ENCODE data around the gene SPACA9.

SPACA9 gene

DNA sequence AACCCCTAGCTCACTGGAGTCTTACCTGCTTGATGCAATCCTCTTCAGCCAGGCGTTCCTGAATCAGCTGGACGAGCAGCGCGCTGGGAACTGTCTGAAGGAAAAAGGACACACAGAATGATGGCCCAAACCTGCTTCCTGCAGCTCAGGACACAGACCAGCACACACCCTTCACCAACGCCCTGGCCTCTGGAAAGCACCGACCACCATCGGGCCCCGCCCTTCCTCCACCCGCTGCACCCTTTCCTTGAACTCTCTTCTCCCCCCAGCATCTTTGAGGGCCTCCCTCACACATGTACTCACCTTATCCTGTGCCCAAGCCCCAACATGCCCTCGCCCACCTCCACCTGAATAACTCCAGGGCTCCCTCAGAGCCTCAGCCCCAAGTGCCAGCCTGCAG is 23.9 kb upstream of the SPACA9 start:
- no peak overlapping the region for H3K4me3 ChIP-seq (ENCODE audit: low read length)
- no peak for TF ChIP-seq ZNF274 (IDR thresholded peaks at IDR 0.05; ENCODE audit: low read depth, low read length)

DNA sequence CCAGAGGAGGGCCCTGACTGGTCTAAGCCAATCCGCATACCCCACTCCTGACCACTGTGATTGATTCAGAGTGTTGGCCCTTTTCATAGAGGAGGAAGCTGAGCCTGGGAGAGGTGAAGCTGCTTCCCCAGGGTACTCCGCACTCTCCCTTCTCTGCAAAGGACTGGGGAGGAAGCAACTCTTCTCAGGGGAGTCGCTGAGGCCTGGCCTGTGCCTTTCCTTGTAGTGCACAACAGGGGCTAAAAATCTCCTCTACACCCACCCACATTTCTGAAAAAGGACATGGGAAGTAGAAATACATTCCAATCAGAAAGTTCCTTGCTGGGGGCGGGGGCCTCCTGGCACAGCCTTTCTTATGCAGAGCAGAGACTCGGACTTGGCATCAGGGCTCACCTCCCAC is 22.8 kb upstream of the SPACA9 start:
- no peak for TF ChIP-seq ZNF274 (IDR thresholded peaks at IDR 0.05; ENCODE audit: low read depth, low read length)
- H3K4me3 ChIP-seq (ENCODE audit: low read length), result no peak overlapping the region

DNA sequence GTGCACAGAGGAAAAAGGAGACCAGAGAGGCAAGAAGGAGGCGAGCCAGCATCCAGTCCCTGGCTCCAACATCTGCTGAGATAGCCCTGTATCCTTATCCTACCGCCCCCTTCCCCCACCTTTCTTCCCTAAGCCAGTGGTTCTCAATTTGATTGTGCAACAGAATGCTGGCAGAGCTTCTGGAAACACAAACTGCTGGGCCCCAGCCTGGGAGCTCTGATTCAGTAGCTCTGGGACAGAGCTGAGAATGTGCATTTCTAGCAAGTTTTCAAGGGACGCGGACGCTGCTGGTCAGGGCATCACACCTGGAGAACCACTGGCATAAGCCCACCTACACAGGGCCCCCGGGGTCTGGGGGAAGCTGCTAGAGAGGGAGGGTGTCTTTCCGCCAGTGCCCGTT is 21.7 kb upstream of the SPACA9 start:
- TF ChIP-seq ZNF274 (IDR thresholded peaks at IDR 0.05; ENCODE audit: low read depth, low read length), result no peak
- H3K4me3 ChIP-seq (ENCODE audit: low read length), result no peak overlapping the region

DNA sequence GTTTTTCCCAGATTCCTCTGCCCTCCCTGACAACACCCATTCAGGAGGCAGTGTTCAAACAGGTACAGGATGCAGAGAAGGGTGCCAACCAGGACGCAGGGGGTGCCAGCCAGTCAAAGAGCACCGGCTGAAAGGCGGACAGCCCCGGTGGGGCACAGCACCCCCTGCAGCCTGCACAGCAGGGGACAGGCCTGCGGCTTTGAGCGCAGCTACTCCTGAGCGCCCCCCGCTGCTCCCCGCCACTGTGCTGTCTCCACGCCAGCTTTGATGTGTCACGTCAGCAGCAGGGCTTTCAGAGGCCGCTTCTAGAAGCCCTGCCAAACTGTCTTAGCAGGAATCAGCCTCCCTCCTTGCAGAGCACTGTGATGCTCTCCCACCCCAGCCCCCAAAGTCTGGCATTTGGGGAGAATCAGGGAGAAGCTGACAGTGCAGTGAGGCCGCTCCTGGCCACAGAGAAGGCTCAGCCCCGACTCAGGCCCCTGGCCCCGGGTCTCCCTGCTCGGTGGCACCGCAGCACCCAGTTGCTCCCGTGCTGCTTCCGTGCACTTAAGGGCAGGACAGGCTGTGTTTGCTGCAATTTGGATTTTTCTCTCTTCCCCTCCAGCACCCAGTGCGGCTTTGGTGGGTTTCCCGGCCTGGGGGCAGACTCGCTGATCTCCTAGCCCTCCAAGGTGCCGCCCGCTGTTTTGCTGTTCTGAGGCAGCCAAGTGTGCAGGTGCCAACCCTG is 20.9 kb upstream of the SPACA9 start:
- no peak for TF ChIP-seq ZNF274 (IDR thresholded peaks at IDR 0.05; ENCODE audit: low read depth, low read length)
- no peak overlapping the region for H3K4me3 ChIP-seq (ENCODE audit: low read length)

DNA sequence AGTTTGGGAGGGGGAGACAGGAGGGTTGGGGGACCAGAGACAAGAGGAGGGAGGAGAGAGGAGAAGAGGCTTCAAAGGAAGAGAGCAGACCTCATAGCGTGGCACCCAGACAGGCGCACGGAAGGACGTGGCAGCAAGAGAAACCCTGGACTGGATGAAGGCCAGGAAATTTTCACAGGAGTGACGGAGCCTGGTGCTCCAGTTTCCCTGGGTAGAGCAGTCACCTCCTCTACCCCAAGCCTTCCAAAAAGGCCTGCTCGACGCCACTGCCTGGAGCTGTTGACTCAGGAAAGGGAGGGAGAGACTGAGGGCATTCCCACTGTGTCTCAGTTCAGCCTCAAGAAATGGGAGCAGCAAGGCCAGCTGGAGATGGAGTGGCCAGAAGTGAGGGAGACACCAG is 19.9 kb upstream of the SPACA9 start:
- TF ChIP-seq ZNF274 (IDR thresholded peaks at IDR 0.05; ENCODE audit: low read depth, low read length), result no peak
- H3K4me3 ChIP-seq (ENCODE audit: low read length), result no peak overlapping the region

DNA sequence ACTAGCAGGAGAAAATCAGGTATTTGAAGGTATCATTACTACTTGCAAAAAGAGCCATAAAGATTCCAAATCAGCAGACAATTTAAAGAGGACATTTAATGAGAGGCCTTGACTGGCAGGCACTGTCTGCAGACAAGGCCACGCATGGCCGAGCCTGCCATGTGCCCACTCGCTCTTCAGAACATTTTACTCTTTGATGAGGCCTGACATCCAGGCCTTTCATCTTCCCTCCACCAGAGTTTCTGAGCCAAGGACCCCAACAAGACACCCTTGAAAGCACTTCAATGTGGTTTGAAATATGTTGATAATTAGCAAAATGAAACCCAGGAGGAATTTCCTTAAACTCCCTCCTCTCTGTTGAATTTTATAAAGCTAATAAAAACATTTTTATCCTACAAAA is 17.0 kb upstream of the SPACA9 start:
- H3K4me3 ChIP-seq (ENCODE audit: low read length), result no peak overlapping the region

DNA sequence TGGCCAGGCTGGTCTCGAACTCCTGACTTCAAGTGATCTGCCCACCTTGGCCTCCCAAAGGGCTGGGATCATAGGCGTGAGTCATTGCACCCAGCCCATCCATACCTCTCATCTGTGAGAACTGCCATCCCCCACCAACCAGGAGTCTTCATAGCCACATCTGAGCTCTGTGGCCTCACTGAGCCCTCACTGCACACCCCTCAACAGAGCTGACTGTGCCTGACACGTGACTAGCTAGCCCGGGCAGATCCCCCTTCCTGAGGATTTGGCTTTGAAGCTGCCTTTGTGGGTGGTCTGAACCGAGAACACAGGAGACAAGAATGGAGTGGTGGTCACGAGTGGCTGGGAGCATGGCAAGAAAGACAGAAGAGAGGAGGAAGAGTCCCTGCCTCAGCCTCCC is 16.2 kb upstream of the SPACA9 start:
- H3K4me3 ChIP-seq (ENCODE audit: low read length), result no peak overlapping the region
- no peak for TF ChIP-seq ZNF274 (IDR thresholded peaks at IDR 0.05; ENCODE audit: low read depth, low read length)

More for the DNA sequence above, 17.0 kb upstream of the SPACA9 start:
- no peak for TF ChIP-seq ZNF274 (IDR thresholded peaks at IDR 0.05; ENCODE audit: low read depth, low read length)

DNA sequence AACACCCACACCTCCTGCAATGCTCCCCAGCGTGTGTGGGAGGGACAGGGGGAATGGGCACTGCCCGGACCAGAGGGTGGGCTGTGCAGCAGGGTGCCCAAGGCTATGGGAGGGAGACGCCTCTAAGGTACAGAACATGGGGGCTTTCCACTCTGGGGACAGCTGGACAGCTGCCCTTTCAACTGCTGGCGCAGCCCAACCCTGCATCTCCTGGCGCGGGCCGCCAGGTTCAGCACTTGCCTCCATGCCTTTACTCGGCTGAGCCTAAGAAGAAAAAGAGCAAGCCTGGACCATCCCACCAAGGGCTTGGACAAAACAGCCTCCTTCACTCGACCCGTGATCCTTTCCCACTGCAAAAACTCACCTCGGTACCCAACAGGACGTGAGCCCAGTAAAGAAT is 15.6 kb upstream of the SPACA9 start:
- no peak for TF ChIP-seq ZNF274 (IDR thresholded peaks at IDR 0.05; ENCODE audit: low read depth, low read length)
- no peak overlapping the region for H3K4me3 ChIP-seq (ENCODE audit: low read length)

DNA sequence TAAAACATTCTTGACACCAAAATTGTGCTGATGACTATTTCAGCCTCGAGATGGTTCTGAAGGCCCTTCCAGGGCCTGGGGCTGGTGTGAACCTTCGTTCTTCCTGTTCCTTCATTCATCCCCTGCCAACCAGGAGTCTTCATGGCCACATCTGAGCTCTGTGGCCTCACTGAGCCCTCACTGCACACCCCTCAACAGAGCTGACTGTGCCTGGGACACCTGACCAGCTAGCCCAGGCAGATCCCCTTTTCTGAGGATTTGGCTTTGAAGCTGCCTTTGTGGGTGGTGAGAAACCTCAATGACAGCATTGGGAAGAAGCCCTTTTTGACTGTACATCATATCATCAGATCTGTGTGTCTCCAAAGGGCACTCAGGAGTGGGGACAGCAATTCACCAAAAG is 14.4 kb upstream of the SPACA9 start:
- H3K4me3 ChIP-seq (ENCODE audit: low read length), result no peak overlapping the region
- TF ChIP-seq ZNF274 (IDR thresholded peaks at IDR 0.05; ENCODE audit: low read depth, low read length), result no peak

DNA sequence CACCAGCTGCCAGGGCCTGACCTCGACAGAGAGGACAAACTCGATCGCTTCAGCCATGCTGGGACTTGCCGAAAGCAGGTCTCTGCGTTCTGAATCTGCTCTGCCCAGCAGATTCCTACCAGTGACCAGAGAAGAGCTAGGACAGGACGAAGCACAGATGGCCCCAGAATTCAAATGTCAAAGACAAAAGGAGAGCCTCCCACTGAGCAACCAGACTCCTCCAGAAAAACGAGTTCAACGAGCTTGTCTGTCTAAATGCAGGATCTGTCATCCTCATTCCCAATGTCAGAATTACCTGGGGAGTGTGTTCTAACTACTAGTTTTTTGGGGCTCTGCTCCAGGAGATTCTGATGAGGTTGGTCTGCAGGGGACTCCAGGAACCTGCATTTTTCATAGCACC is 14.0 kb upstream of the SPACA9 start:
- no peak overlapping the region for H3K4me3 ChIP-seq (ENCODE audit: low read length)
- no peak for TF ChIP-seq ZNF274 (IDR thresholded peaks at IDR 0.05; ENCODE audit: low read depth, low read length)

DNA sequence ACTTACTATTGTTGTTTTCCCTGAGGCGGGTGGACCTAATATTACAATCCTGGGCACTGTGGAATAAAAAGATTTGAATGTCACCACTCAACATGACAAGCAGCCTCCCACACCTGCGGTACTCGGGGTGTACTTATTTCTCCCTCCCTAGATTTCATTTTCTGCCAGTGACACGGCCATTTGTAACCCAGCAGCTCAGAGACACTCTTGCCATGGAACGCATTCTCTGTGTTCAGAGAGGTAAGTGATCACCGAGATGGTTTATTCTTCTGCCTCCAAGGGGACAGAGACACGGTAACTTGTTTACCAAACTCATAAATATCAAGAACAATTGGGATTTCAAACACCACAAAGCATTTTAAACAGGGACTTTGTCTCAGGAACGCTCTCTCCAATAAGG is 11.8 kb upstream of the SPACA9 start:
- no peak overlapping the region for H3K4me3 ChIP-seq (ENCODE audit: low read length)
- no peak for TF ChIP-seq ZNF274 (IDR thresholded peaks at IDR 0.05; ENCODE audit: low read depth, low read length)

DNA sequence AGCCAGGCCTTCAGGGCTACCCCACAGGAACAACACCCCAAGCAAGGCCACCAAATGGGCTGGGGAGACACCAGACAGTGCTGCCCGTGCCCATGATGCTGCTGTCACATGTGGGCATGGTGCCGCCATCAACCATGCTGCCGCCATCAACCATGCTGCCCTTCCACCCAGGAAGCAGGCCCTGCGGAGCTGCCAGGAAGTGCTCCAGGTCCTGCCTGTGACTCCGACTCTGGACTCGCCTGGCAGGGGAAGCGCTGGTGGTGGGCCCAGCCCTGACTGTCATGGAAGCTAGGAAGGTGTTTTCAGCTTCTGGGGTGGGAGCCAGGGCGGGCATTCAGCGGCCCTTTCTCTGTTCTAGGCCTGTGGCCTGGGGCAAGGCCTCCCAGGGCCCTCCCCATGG is 9.4 kb upstream of the SPACA9 start:
- TF ChIP-seq ZNF274 (IDR thresholded peaks at IDR 0.05; ENCODE audit: low read depth, low read length), result no peak
- H3K4me3 ChIP-seq (ENCODE audit: low read length), result no peak overlapping the region

DNA sequence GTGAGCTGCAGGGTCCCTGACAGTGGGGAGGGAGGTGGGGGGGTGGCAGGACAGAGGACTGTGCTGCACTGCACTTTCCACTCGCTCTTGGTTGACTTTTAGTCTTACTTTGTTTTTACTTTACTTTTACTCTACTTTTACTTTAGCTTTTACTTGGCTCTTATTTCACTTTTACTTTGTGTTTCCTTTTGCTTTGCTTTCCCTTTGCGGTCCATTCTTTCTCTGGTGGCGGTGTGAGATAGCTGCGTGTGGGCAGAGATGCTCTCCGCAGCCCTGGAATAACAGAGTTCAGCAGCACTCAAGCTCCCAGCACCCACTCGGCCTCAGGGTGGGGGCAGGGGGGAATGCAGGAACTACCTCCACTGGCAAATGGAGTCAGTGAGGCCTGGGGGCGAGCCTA is 5.3 kb upstream of the SPACA9 start:
- no peak for TF ChIP-seq ZNF274 (IDR thresholded peaks at IDR 0.05; ENCODE audit: low read depth, low read length)
- H3K4me3 ChIP-seq (ENCODE audit: low read length), result no peak overlapping the region

DNA sequence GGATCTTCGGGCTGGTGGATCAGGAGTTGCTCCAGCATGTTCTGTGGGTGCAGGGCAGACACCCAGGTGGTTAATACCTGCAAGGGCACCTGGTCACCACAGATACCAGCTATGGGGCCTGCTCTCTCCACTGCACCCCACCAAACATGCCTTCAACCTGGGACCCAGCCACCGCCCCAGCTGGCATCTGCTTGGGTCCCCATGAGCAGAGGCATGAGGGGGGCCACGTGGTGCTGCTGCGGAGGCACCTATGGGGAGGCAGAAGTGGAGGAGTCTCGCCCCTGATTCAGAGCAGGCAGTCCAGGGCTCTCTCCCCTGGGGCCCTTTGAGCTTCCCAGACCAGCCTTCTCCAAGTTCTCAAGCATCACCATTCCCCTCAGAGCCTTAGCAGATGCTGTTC is 3.5 kb upstream of the SPACA9 start:
- TF ChIP-seq ZNF274 (IDR thresholded peaks at IDR 0.05; ENCODE audit: low read depth, low read length), result no peak
- H3K4me3 ChIP-seq (ENCODE audit: low read length), result no peak overlapping the region

DNA sequence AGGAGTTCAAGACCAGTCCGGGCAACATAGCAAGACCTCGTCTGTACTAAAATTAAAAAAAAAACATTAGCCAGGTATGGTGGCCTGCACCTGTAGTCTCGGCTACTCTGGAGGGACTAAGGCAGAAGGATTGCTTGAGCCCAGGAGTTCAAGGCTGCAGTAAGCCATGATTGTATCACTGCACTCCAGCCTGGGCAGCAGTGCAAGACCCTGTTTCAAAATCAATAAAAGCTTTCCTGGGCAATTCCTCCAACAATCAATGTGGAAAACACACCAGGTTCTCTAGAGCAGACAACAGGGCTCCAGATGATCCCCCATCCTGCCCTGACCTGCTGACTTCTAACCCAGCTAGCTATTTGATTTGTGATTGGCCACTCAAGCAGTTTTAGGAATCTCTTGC is 1.8 kb upstream of the SPACA9 start:
- no peak overlapping the region for H3K4me3 ChIP-seq (ENCODE audit: low read length)
- TF ChIP-seq ZNF274 (IDR thresholded peaks at IDR 0.05; ENCODE audit: low read depth, low read length), result no peak

DNA sequence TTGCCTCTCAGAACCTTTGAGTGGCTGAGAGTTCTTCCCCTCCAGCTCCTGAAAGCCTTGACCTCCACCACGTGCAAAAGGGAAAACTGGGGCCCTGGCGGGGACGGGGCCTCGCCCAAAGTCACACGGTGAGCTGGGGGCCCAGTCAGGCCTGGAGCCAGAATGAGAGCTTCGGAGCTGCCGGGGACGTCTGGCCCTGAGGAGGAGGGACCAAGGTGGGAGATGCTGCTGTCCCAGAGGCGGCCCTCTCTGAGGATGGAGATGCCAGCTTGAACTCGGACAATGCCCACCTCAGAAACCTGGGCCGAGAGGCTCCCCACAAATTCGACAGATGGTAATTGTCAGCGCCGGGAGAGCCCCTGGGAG is 1.3 kb upstream of the SPACA9 start:
- no peak for TF ChIP-seq ZNF274 (IDR thresholded peaks at IDR 0.05; ENCODE audit: low read depth, low read length)
- no peak overlapping the region; the same call in 1 of the 2 replicates for H3K4me3 ChIP-seq (ENCODE audit: low read length)
